GM13977 (cell line): ENCODE data around the gene PROC.
A peak's percentile ranks its signal among the peaks of the same experiment; 100 is the strongest.
"Not testable (repeated sequence)": the region's sequence is repeated elsewhere in the genome, so short reads cannot be mapped to it uniquely, and the experiment has no call there.

Experiments used
- DNase-seq: peaks from one replicate; pipeline ENCODE4 v3.0.0; 2012; ENCODE audit warnings: low spot score
- CTCF ChIP-seq: IDR thresholded peaks from 2 replicates; pipeline ENCODE4 v1.5.1; 2012; ENCODE audit warnings: mild to moderate bottlenecking, control low read depth; ENCODE audit not compliant: insufficient read depth; ENCODE audit errors: extremely low read depth, missing control alignments
- in situ Hi-C: fragments of 300-500 bp; cut with MboI; formaldehyde crosslinking; loops from one replicate; pipeline ENCODE4 v1.12.0; 2022; ENCODE audit warnings: low sequenced_read_pairs, low pct_unique_long_range_greater_than_20kb, mixed read lengths, inconsistent platforms; ENCODE audit not compliant: unreplicated experiment

PROC gene

GRCh38 chr2:127449414-127449813 lies 31.2 kb downstream of the PROC start:
- TF ChIP-seq CTCF = no peak
- in situ Hi-C loops = no loop called here
- no peak for DNase-seq

- no peak for TF ChIP-seq CTCF
- DNase-seq = no peak
- in situ Hi-C loops = no loop called here
Measured at GRCh38 chr2:127449898-127450297, 31.7 kb downstream of the PROC start.

DNA sequence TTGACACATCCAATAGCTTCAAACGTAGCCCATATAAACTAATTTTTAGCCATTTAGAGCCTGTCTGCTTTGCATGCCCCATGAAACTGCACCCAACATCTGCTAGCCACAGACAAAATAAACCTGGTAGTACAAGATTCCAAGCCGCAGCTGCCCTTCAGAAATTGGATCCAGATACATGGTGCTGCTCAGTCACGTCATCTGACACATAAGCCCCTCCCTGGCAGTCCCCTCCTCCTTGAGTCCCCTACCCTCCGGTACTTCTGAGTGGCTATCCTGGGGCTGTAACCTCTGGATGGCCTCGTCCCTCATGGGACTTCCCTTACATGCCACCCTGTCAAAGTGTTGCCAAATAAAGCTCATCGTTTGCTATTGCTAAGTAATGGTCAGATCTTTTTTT lies 33.8 kb downstream of the PROC start:
- in situ Hi-C loops = no loop called here
- no peak for DNase-seq
- TF ChIP-seq CTCF = no peak

DNA sequence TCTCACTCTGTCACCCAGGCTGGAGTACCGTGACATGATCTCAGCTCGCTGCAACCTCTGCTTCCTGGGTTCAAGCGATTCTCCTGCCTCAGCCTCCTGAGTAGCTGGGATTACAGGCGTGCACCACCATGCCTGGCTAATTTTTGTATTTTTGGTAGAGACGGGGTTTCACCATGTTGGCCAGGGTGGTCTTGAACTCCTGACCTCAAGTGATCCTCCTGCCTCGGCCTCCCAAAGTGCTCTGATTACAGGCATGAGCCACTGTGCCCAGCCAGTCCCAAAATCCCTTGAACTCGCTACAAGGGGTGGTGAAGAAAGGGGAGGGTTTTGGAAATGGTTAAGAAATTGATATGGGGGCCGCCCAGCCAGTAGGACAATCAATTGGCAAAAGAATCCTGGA lies 34.2 kb downstream of the PROC start:
- in situ Hi-C loops, DNase-seq: not testable (repeated sequence)

GRCh38 chr2:127453013-127453391 lies 34.8 kb downstream of the PROC start:
- in situ Hi-C loops = no loop called here
- DNase-seq = no peak
- TF ChIP-seq CTCF = no peak

GRCh38 chr2:127453392-127454171 lies 35.4 kb downstream of the PROC start:
- DNase-seq = no peak
- in situ Hi-C loops = no loop called here
- TF ChIP-seq CTCF = peak; percentile 43

DNA sequence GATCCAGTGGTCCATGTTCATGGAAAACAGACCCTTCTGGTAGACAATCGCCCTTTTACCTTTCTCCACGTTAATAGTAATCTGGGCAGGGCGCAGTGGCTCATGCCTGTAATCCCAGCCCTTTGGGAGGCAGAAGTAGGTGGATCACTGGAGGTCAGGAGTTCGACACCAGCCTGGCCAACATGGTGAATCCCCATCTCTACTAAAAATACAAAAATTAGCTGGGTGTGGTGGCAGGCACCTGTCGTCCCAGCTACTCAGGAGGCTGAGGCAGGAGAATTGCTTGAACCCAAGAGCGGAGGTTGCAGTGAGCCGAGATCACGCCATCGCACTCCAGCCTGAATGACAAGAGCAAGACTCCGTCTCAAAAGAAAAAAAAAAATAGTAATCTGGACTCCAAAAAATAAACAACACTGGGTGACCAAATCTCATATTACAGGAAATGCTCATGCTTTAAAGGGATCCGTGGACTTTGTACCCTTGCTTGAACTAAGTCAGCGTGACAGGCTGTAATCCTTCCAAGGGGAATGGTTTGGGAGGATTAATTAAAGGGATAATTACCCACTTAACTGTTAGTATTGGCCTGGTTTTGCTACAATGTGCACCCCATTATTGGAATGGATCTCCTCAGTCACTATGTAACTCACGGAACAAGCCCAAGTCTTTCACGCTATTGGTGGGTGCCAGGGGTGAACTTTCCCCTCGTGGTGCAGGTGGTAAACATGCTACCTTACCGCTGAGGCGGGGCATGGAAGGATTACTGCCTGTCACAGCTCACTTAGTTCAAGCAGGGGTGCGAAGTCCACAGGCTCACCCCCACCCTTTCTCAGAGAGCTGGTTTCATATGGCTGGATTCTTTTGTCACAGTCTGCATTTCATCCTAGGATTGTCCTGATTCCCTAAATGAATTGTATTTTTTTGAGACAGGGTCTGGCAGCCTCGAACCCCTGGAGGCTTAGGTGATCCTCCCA lies 36.7 kb downstream of the PROC start:
- no peak for TF ChIP-seq CTCF
- DNase-seq = no peak
- in situ Hi-C loops = no loop called here
